A673 (cell line): Measurements from ENCODE around the gene LRP11.

ENCODE experiments used
- EZH2 ChIP-seq: fragments of 200-600 bp; sonication (generic); IDR thresholded peaks from 2 replicates; pipeline ENCODE4 v1.6.1; 2017; ENCODE audit warnings: borderline replicate concordance, low read depth, mild to moderate bottlenecking, mixed read lengths, antibody characterized with exemption, low read length; ENCODE audit not compliant: poor library complexity, severe bottlenecking
- TF ChIP-seq, protein P1 (sequence below): fragments of 300-800, 200-600 bp; sonication (generic); conservative IDR thresholded peaks from 2 replicates; pipeline ENCODE4 v1.5.1; 2017; ENCODE audit warnings: low read depth, mild to moderate bottlenecking, antibody characterized with exemption, low read length, moderate library complexity, mixed read lengths

GRCh38 chr6:149860513-149860833 lies 3.7 kb downstream of the LRP11 start:
- TF ChIP-seq, protein P1, sequence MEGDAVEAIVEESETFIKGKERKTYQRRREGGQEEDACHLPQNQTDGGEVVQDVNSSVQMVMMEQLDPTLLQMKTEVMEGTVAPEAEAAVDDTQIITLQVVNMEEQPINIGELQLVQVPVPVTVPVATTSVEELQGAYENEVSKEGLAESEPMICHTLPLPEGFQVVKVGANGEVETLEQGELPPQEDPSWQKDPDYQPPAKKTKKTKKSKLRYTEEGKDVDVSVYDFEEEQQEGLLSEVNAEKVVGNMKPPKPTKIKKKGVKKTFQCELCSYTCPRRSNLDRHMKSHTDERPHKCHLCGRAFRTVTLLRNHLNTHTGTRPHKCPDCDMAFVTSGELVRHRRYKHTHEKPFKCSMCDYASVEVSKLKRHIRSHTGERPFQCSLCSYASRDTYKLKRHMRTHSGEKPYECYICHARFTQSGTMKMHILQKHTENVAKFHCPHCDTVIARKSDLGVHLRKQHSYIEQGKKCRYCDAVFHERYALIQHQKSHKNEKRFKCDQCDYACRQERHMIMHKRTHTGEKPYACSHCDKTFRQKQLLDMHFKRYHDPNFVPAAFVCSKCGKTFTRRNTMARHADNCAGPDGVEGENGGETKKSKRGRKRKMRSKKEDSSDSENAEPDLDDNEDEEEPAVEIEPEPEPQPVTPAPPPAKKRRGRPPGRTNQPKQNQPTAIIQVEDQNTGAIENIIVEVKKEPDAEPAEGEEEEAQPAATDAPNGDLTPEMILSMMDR: no peak
- no peak for TF ChIP-seq EZH2
